GM04504 (cell line): ENCODE data around the gene C16orf89.
"Not testable (repeated sequence)": the region's sequence is repeated elsewhere in the genome, so short reads cannot be mapped to it uniquely, and the experiment has no call there.

Source experiments
- DNase-seq: peaks from one replicate; pipeline ENCODE4 v3.0.0-alpha.2; 2012; ENCODE audit warnings: low read depth

C16orf89 gene

GRCh38 chr16:5060073-5060641 lies 5.6 kb downstream of the C16orf89 start:
- DNase-seq: no peak

- no peak for DNase-seq
These were observed 6.2 kb downstream of the C16orf89 start for GRCh38 chr16:5059386-5060072.

- no peak for DNase-seq
These were observed 7.3 kb downstream of the C16orf89 start for GRCh38 chr16:5058476-5058875.

- DNase-seq: no peak
These were observed 9.4 kb downstream of the C16orf89 start for GRCh38 chr16:5056352-5056751.

- no peak for DNase-seq
These were observed 10.6 kb downstream of the C16orf89 start for GRCh38 chr16:5054876-5055865.

GRCh38 chr16:5046914-5047313 lies 18.8 kb downstream of the C16orf89 start:
- no peak for DNase-seq

GRCh38 chr16:5045499-5046115 lies 20.1 kb downstream of the C16orf89 start:
- no peak for DNase-seq

GRCh38 chr16:5044581-5044980 lies 21.2 kb downstream of the C16orf89 start:
- DNase-seq: not testable (repeated sequence)

- no peak for DNase-seq
These were observed 21.7 kb downstream of the C16orf89 start for GRCh38 chr16:5044011-5044540.

GRCh38 chr16:5042574-5043171 lies 23.1 kb downstream of the C16orf89 start:
- DNase-seq: peak; percentile 17

- DNase-seq: no peak
These were observed 24.1 kb downstream of the C16orf89 start for GRCh38 chr16:5041600-5042133.

GRCh38 chr16:5040451-5040850 lies 25.3 kb downstream of the C16orf89 start:
- no peak for DNase-seq

GRCh38 chr16:5036228-5037156 lies 29.3 kb downstream of the C16orf89 start:
- no peak for DNase-seq

GRCh38 chr16:5035909-5036227 lies 29.9 kb downstream of the C16orf89 start:
- no peak for DNase-seq

- no peak for DNase-seq
These were observed 31.6 kb downstream of the C16orf89 start for GRCh38 chr16:5034167-5034523.

GRCh38 chr16:5033256-5034166 lies 32.2 kb downstream of the C16orf89 start, which contains the start of gene NAGPA:
Gene NAGPA (minus strand): TSS chr16:5033935. CDS start chr16:5033914, 21 bp downstream.
- peak; percentile 52 for DNase-seq

GRCh38 chr16:5032748-5033167 lies 33.0 kb downstream of the C16orf89 start:
- no peak for DNase-seq

GRCh38 chr16:5031601-5032000 lies 34.2 kb downstream of the C16orf89 start:
- DNase-seq: no peak

- no peak for DNase-seq
These were observed 35.4 kb downstream of the C16orf89 start for GRCh38 chr16:5030251-5030870.
